H9 (cell line): ENCODE data around the gene SLC9A1. TPM values are rescaled to one million over a fixed set of nuclear protein-coding genes. Genes with fewer than 3 reads are reported as not detected.
A peak's percentile ranks its signal among the peaks of the same experiment; 100 is the strongest.

Experiments used
- DNase-seq: peaks from one replicate; pipeline ENCODE4 v3.0.0-alpha.2; 2017
- H2AFZ ChIP-seq: one replicate; pipeline ENCODE4 v1.6.1; 2013; ENCODE audit warnings: mild to moderate bottlenecking, low read length, control low read depth, moderate library complexity
- H2AK5ac ChIP-seq: 2 replicates; pipeline ENCODE4 v1.6.1; 2013; ENCODE audit warnings: low read length, control low read depth, mixed read lengths; ENCODE audit not compliant: insufficient read length
- H2BK120ac ChIP-seq: one replicate; pipeline ENCODE4 v1.6.1; 2013; ENCODE audit warnings: low read depth, mild to moderate bottlenecking, low read length, control low read depth, inconsistent platforms; ENCODE audit not compliant: poor library complexity, severe bottlenecking
- H2BK12ac ChIP-seq: 2 replicates; pipeline ENCODE4 v1.6.1; 2013; ENCODE audit warnings: low read length, control low read depth, mixed read lengths, low read depth; ENCODE audit not compliant: insufficient read length
- H2BK15ac ChIP-seq: 2 replicates; pipeline ENCODE4 v1.6.1; 2013; ENCODE audit warnings: low read depth, low read length, control low read depth
- H2BK20ac ChIP-seq: one replicate; pipeline ENCODE4 v1.6.1; 2013; ENCODE audit warnings: low read depth, mild to moderate bottlenecking, low read length, control low read depth, inconsistent platforms; ENCODE audit not compliant: poor library complexity, severe bottlenecking
- H2BK5ac ChIP-seq: 2 replicates; pipeline ENCODE4 v1.6.1; 2013; ENCODE audit warnings: low read length, control low read depth, mixed read lengths; ENCODE audit not compliant: insufficient read length
- H3K14ac ChIP-seq: 2 replicates; pipeline ENCODE4 v1.6.1; 2013; ENCODE audit warnings: low read length, control low read depth; ENCODE audit not compliant: insufficient read depth
- H3K18ac ChIP-seq: 2 replicates; pipeline ENCODE4 v1.6.1; 2013; ENCODE audit warnings: low read depth, mild to moderate bottlenecking, mixed read lengths, low read length, control low read depth; ENCODE audit not compliant: insufficient read length
- H3K23ac ChIP-seq: 2 replicates; pipeline ENCODE4 v1.6.1; 2013; ENCODE audit warnings: low read length, control low read depth, mixed read lengths, low read depth; ENCODE audit not compliant: insufficient read length
- H3K23me2 ChIP-seq: 2 replicates; pipeline ENCODE4 v1.6.1; 2013; ENCODE audit warnings: low read depth, mild to moderate bottlenecking, mixed read lengths, low read length, control low read depth; ENCODE audit not compliant: insufficient read length, poor library complexity, severe bottlenecking
- H3K27ac ChIP-seq: 2 replicates; pipeline ENCODE4 v1.5.1; 2013; ENCODE audit warnings: low read length, control low read depth, mixed read lengths, low read depth; ENCODE audit not compliant: insufficient read length
- H3K27me3 ChIP-seq: 2 replicates; pipeline ENCODE4 v1.6.1; 2013; ENCODE audit warnings: low read length, control low read depth, inconsistent platforms; ENCODE audit not compliant: insufficient read depth
- H3K4ac ChIP-seq: 2 replicates; pipeline ENCODE4 v1.6.1; 2013; ENCODE audit warnings: low read depth, mild to moderate bottlenecking, control low read depth, inconsistent platforms, low read length, moderate library complexity
- H3K4me1 ChIP-seq: 2 replicates; pipeline ENCODE4 v1.6.1; 2013; ENCODE audit warnings: low read length, control low read depth, inconsistent platforms; ENCODE audit not compliant: insufficient read depth
- H3K4me2 ChIP-seq: 2 replicates; pipeline ENCODE4 v1.6.1; 2013; ENCODE audit warnings: low read length, control low read depth, mixed read lengths; ENCODE audit not compliant: insufficient read length, insufficient read depth
- H3K56ac ChIP-seq: 2 replicates; pipeline ENCODE4 v1.6.1; 2013; ENCODE audit warnings: low read depth, mild to moderate bottlenecking, mixed read lengths, low read length, control low read depth; ENCODE audit not compliant: insufficient read length
- H3K79me1 ChIP-seq: 2 replicates; pipeline ENCODE4 v1.6.1; 2013; ENCODE audit warnings: low read depth, mild to moderate bottlenecking, moderate library complexity, low read length, control low read depth, inconsistent platforms; ENCODE audit not compliant: insufficient read depth, poor library complexity, severe bottlenecking
- H3K79me2 ChIP-seq: 2 replicates; pipeline ENCODE4 v1.6.1; 2013; ENCODE audit warnings: low read length, control low read depth, inconsistent platforms; ENCODE audit not compliant: insufficient read depth
- H3K9ac ChIP-seq: 2 replicates; pipeline ENCODE4 v1.6.1; 2013; ENCODE audit warnings: low read length, control low read depth, mixed read lengths; ENCODE audit not compliant: insufficient read length; ENCODE audit errors: extremely low read depth
- H3K9me3 ChIP-seq: one replicate; pipeline ENCODE4 v1.6.1; 2013; ENCODE audit warnings: low read depth, low read length, inconsistent platforms; ENCODE audit not compliant: control insufficient read depth
- H3T11ph ChIP-seq: one replicate; pipeline ENCODE4 v1.6.1; 2013; ENCODE audit warnings: mild to moderate bottlenecking, low read length, control low read depth, inconsistent platforms
- H4K20me1 ChIP-seq: one replicate; pipeline ENCODE4 v1.6.1; 2013; ENCODE audit not compliant: control insufficient read depth, insufficient read length, insufficient read depth
- H4K5ac ChIP-seq: 2 replicates; pipeline ENCODE4 v1.6.1; 2013; ENCODE audit warnings: low read depth, mild to moderate bottlenecking, mixed read lengths, low read length, control low read depth; ENCODE audit not compliant: insufficient read length
- H4K8ac ChIP-seq: replicated peaks from 2 replicates; pipeline ENCODE4 v1.6.1; 2013; ENCODE audit warnings: low read length, control low read depth, mixed read lengths, low read depth; ENCODE audit not compliant: insufficient read length
- H4K91ac ChIP-seq: 2 replicates; pipeline ENCODE4 v1.6.1; 2013; ENCODE audit warnings: low read depth, mild to moderate bottlenecking, moderate library complexity, mixed read lengths, low read length, control low read depth; ENCODE audit not compliant: insufficient read length
- H3K27ac Mint-ChIP-seq, 3 experiments: 2 replicates in 2 of 3; 3 replicates in 1 of 3; pipeline ENCODE4 v1.8.0; 2020 to 2021; ENCODE audit warnings: mixed read lengths in 3 of 3, mild to moderate bottlenecking in 1 of 3, moderate library complexity in 1 of 3
- H3K27me3 Mint-ChIP-seq: 2 replicates; pipeline ENCODE4 v1.8.0; 2021; ENCODE audit warnings: low read depth, mild to moderate bottlenecking, moderate library complexity, mixed read lengths
- H3K36me3 Mint-ChIP-seq, 3 experiments: 2 replicates in 2 of 3; 3 replicates in 1 of 3; pipeline ENCODE4 v1.8.0; 2020 to 2021; ENCODE audit warnings: low read depth in 3 of 3, mixed read lengths in 3 of 3; ENCODE audit not compliant: insufficient read depth in 1 of 3
- H3K4me1 Mint-ChIP-seq, 2 experiments: 2 replicates each; pipeline ENCODE4 v1.8.0; 2020; ENCODE audit warnings: mixed read lengths in 2 of 2
- H3K4me3 Mint-ChIP-seq, 2 experiments: 2 replicates in 1 of 2; 3 replicates in 1 of 2; pipeline ENCODE4 v1.8.0; 2020 to 2021; ENCODE audit warnings: mild to moderate bottlenecking in 2 of 2, mixed read lengths in 2 of 2, moderate library complexity in 1 of 2
- H3K9me3 Mint-ChIP-seq, 2 experiments: 2 replicates in 1 of 2; 3 replicates in 1 of 2; pipeline ENCODE4 v1.8.0; 2020; ENCODE audit warnings: mild to moderate bottlenecking in 2 of 2, mixed read lengths in 2 of 2, moderate library complexity in 1 of 2
- CTCF ChIP-seq: fragments of 200-600 bp; sonication (generic); conservative IDR thresholded peaks from 3 replicates; pipeline ENCODE4 v1.8.0; 2021; ENCODE audit warnings: antibody characterized with exemption, mild to moderate bottlenecking
- WGBS: extraction: QIAGEN DNeasy Blood & Tissue Kit; methylation state at CpG from one replicate; pipeline ENCODE4 v1.1.7; 2013; ENCODE audit warnings: missing lambda C conversion rate, low lambda C conversion rate, mixed read lengths; ENCODE audit not compliant: insufficient read length; ENCODE audit errors: extremely low coverage; 5-methylcytosine and 5-hydroxymethylcytosine counted together
- total RNA-seq: library from RNA; stranded (reverse); gene quantifications from 2 replicates; pipeline ENCODE4 v1.2.1, GENCODE V29; 2021

Gene SLC9A1
- total RNA-seq, 1 experiment from 2014 or later, result 20.8 TPM

- no peak overlapping the region for H2AFZ ChIP-seq
- H3K14ac ChIP-seq, result no peak overlapping the region
- H2AK5ac ChIP-seq, result no peak overlapping the region
- H4K20me1 ChIP-seq, result no peaks in the 10 kb centered on the region
- no peak overlapping the region for H2BK15ac ChIP-seq
- H3K56ac ChIP-seq, result no peak overlapping the region
- Mint-ChIP-seq H3K27ac (peak overlapping the region; percentile 6 to 71 (median 21); a peak in 4 of 7 replicates), H3K27me3 (no peaks in the 10 kb centered on the region), H3K9me3 (no peaks in the 10 kb centered on the region; a peak in 1 of 5 replicates), H3K36me3 (no peaks in the 10 kb centered on the region), H3K4me3 (no peak overlapping the region), H3K4me1 (peaks cover 22 to 23% of the 10 kb centered on the region in 2 experiments)
- WGBS, result no CpG with 5 or more reads among the region's 15 CpGs
- H2BK12ac ChIP-seq, result no peak overlapping the region
- no peaks in the 10 kb centered on the region for H3K79me2 ChIP-seq
- DNase-seq, result no peak
- H3K4ac ChIP-seq, result no peak overlapping the region
- no peak overlapping the region for H3K18ac ChIP-seq
- no peak overlapping the region for H4K5ac ChIP-seq
- no peak overlapping the region for H4K8ac ChIP-seq
- no peak overlapping the region for H2BK5ac ChIP-seq
- no peak overlapping the region for H4K91ac ChIP-seq
- H3K27ac ChIP-seq, result no peak overlapping the region
- TF ChIP-seq CTCF, result no peak
- H3K23ac ChIP-seq, result no peak overlapping the region
- H3T11ph ChIP-seq, result no peak overlapping the region
- H3K23me2 ChIP-seq, result no peaks in the 10 kb centered on the region
- H3K4me1 ChIP-seq, result no peaks in the 10 kb centered on the region
- no peak overlapping the region for H3K4me2 ChIP-seq
- H3K9me3 ChIP-seq, result no peaks in the 10 kb centered on the region
- no peak overlapping the region for H2BK20ac ChIP-seq
- H2BK120ac ChIP-seq, result no peak overlapping the region
- no peaks in the 10 kb centered on the region for H3K27me3 ChIP-seq
- no peaks in the 10 kb centered on the region for H3K79me1 ChIP-seq
- no peak overlapping the region for H3K9ac ChIP-seq
These were observed 55.2 kb downstream of the SLC9A1 start for GRCh38 chr1:27099587-27100334.
